Panc1 (cell line): ENCODE data around the gene BCAS3.

Experiments used
- POLR2AphosphoS5 ChIP-seq: IDR thresholded peaks from 2 replicates; pipeline ENCODE4 v1.6.1; 2012; ENCODE audit warnings: mild to moderate bottlenecking, low read depth, low read length, moderate library complexity
- SIN3A ChIP-seq: IDR thresholded peaks from 2 replicates; pipeline ENCODE4 v1.6.1; 2012; ENCODE audit warnings: low read depth, mild to moderate bottlenecking, low read length, moderate library complexity, borderline replicate concordance; ENCODE audit not compliant: insufficient read depth
- TF ChIP-seq, protein P1 (sequence below): fragments of 450-650 bp; IDR thresholded peaks from 2 replicates; pipeline ENCODE4 v1.5.1; 2017; ENCODE audit warnings: mild to moderate bottlenecking

DNA sequence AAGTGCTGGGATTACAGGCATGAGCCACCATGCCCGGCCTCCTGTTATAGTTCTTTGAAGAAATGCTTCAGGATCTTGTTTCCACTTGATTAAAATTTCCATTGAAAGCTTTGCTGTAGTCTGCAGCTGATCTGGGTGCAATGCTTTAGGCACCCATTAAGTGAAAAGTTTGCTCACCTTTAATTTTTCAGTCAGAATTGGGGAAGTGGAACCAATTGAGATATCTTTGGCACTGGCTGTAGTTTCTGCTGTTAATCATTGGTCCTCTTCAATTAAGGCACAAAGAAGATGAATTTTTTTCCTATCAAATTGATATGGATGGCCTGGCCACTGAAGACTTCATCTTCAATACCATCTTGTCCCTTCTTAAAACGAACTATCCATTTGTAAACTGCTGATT lies 385.9 kb downstream of the BCAS3 start:
- TF ChIP-seq, protein P1, sequence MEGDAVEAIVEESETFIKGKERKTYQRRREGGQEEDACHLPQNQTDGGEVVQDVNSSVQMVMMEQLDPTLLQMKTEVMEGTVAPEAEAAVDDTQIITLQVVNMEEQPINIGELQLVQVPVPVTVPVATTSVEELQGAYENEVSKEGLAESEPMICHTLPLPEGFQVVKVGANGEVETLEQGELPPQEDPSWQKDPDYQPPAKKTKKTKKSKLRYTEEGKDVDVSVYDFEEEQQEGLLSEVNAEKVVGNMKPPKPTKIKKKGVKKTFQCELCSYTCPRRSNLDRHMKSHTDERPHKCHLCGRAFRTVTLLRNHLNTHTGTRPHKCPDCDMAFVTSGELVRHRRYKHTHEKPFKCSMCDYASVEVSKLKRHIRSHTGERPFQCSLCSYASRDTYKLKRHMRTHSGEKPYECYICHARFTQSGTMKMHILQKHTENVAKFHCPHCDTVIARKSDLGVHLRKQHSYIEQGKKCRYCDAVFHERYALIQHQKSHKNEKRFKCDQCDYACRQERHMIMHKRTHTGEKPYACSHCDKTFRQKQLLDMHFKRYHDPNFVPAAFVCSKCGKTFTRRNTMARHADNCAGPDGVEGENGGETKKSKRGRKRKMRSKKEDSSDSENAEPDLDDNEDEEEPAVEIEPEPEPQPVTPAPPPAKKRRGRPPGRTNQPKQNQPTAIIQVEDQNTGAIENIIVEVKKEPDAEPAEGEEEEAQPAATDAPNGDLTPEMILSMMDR: no peak
- TF ChIP-seq SIN3A: no peak
- no peak for TF ChIP-seq POLR2AphosphoS5
